Central memory CD4-positive, alpha-beta T cell (primary cell): ENCODE measurements around the gene SAMD10.
"Not testable (repeated sequence)": the region's sequence is repeated elsewhere in the genome, so short reads cannot be mapped to it uniquely, and the experiment has no call there.

Experiments used
- DNase-seq: peaks from one replicate; pipeline ENCODE4 v3.0.0; 2022

SAMD10 gene

DNA sequence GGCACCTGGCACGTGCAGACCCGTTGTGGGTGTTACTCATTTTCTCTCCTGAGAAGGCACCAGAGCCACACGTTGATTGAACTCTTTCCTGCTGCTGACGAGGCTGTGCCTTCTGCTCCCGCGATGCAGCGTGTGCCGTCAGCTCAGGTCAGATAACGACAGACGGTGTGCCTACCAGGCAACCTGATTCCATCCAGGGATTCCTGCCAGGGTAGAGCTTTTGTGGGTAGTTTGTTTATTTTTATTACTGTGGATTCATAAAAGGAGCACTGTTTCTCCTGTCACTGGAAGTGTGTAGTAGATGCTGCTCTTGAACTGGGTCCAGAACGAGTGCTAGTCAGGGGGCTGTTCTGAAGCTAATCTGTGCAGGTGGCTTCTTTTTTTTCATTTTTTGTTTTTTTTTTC is 22.2 kb upstream of the SAMD10 start:
- DNase-seq = no peak

DNA sequence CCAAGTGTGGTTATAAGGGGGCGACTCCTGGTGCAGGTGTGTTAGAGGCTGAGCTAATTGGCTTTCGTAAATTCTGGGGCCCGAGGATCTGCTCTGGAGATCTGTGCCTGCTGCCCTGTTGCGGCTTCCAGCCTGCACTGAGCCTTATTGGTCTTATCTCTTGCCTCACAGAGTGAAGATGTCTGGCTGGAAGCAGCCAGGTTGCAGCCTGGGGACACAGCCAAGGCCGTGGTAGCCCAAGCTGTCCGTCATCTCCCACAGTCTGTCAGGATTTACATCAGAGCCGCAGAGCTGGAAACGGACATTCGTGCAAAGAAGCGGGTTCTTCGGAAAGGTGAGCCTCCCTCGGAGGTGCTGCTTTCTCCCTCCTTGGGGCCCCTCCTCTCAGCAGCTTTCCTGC is 21.5 kb upstream of the SAMD10 start:
- DNase-seq = no peak

DNA sequence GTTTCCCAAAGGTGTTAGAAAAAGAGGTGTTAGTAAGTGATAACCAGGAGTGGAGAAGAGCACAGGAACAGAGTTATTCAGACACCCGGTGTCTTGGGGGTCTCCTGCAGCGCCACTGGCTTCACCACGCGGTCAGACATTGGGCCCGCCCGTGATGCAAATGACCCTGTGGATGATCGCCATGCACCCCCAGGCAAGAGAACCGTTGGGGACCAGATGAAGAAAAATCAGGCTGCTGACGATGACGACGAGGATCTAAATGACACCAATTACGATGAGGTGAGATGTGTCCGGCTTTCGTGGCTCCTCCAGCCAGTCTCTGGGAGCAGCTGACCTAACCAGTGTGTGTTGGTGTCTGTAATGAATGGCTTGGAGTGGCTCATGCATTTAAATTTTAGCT is 3.5 kb upstream of the SAMD10 start:
- no peak for DNase-seq

DNA sequence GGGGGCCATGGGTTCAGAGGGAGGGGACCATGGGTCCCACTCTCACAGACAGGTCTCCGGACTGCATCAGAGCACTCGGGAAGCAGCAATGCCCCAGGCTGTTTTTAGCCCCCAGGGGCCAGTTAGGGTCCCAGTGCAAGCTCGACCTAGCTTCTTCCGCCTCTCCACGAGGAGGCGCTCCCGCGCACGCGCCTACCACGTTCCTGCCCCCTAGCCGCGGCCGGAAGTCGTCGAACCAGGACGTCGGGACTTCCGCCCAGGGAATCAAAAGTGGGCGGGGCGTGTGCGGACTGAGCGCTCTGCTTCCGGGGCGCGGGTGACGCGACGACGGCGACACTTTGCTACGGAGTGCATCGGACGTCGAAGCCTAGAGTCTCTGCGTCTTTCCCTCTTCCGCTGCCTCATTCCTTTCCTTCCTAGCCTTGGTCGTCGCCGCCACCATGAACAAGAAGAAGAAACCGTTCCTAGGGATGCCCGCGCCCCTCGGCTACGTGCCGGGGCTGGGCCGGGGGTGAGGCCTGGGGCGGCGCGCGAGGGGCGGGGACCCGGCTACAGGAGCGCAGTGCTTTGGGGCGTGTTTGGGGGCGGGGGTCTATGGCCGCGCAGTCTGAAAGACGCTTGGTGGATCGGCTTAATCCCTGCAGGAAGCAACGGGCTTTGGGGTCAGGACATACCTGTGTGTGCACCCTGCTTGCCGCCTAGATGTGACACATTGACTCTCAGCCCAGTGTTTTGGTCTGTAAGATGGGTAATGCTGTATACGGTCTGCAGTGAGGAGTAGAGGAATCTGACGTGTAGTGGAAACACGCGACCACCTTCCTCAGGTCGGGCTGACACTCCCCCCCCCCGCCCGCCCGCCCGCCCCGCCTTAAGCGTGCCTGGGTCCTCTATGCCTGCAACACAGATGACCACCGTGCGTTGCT is 1.6 kb upstream of the SAMD10 start, which contains the start of gene PRPF6:
TSS of gene PRPF6 (plus strand) at position 327 of the 923 bp plus-strand sequence. CDS start at position 441, 114 bp downstream.
- DNase-seq = peak; percentile 93

DNA sequence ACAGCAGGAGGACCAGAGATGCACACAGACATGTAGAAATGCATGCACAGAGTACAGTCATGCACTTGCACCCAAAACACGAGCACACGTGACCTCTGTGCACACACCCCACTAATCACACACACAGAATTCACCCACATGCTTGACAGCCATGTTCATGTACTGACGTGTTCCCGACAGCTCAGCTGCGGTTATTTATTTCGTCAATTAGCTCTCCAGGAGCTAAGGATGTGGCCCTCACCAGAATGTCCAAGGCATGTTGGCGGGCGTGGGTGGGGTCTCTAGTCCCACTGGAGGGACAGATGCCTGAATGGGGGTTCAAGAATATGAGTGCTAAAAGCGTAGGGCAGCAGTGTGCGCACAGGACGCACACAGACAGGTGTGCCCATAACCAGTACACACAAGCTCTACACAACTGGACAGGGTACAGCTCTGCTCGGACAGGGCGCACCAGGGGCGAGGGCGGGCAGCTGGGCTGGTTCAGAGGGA is 919 bp upstream of the SAMD10 start:
- peak; percentile 47 for DNase-seq

DNA sequence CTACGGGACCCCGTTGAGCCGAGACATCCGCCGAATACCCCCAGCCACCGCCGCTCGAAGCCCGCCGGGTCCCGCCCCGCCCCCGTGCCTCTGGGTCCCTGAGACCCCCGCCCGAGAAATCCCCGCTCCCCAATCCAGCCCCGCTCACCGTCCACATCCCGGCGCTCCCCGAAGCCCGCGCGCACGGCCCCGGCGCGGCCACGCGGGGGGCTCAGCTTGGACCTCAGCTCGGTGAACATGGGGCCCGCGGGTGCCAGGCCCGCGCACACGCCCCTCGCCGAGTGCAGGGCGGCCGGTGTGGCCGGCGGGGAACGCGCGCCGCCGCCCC is 249 bp downstream of the SAMD10 start:
- no peak for DNase-seq

DNA sequence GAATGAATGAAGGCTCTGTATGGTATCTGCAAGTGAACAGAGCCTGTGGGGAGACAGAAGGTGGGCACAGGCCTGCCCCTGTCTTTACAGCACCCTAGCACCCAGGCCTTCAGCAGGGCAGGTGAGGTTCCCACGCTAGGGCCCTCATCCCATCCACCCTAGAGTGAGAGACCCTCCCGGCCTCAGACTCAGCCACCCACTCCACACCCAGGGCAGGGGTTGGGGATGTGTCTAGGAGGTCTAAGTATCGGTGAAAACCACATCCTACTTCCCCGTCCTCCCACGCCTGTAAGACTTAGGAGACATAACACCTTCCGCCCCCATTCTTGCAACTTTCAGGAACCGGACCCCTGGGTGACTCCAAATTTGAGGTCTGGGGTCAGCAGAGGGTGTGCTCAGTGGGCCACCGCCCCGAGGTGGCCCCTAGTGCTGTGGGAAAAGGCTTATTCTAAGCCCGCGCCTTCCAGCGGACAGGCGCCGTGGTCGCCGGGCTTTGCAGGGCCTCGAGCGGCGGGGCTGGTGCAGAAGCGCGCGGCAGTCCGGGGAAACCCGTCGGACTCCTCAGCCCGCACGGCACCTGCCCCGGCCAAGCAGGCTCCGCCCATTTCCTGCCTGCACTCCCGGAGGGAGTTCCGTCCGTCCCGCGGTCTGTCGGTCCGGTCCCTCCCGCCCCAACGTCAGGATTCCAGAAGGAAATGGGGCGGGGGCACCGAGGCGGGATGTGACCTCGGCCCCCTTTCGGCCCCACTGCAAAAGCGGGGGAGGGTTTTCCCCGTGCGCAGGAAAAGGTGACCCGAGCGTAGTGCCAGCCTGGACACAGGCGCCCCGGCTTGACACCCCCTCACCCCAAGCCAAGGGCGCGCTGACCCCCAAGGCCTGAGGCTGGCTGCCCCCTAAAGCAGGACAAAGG is 868 bp downstream of the SAMD10 start:
- peak; percentile 30 for DNase-seq

DNA sequence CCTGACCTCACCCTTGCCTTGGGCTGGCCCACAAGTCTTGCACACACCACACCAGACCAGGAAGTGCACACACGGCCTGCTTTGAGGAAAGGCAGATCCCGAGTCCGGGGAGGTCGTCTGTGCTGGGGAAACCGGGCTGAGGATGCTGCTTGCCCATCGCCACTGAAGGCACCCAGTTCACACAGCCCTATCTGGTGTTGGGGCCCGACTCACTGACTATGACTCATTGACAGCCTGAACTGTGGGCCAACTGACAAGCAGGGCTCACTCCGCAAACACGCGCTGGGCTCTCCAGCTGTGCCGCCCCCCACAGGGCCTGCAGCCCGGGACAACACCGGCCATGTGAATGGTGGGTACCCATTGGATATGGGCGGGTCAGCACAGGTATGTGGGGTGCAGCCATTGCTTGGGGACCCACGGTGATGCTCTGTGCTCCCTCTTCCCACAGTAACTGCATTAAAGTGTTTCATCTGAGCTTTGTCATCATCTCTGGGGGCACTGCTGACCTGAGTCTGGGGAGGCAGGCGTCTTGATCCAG is 1.6 kb downstream of the SAMD10 start:
- DNase-seq = no peak

DNA sequence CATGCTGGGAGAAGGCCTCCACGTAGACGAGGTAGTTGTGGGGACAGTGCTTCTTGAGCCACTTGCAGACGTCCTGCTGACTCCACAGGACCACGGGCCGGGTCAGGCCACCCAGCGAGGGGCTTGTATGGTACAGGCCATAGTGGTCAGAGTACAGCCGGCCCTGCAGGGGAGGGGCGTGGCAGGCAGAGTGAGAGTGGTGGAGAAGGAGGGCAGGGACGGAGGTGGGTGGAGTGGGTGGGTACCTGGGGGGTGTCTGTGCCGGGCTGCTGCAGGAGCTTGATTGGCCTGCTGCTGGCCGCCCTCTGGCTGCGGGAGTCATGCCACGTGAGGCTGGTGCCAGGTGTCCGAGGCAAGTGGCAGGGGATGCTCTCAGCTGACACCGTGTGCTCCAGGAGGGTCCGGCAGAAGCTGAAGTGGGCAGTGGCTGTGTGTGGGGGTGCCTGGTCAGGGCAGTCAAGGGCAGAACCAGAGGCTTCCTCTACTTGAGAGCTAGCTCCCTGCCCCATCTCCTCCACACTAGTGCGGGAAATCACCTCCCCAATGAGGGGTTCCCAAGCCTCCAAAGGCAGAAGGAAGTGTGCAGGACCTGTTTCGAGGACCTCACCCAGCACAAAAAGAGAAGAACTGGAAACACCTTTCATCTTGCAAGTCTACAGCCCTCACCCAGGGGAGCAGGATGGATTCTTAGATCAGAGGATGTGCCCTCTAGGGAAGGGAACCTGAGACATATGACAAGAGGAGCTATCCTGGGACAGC is 2.3 kb downstream of the SAMD10 start:
- no peak for DNase-seq

DNA sequence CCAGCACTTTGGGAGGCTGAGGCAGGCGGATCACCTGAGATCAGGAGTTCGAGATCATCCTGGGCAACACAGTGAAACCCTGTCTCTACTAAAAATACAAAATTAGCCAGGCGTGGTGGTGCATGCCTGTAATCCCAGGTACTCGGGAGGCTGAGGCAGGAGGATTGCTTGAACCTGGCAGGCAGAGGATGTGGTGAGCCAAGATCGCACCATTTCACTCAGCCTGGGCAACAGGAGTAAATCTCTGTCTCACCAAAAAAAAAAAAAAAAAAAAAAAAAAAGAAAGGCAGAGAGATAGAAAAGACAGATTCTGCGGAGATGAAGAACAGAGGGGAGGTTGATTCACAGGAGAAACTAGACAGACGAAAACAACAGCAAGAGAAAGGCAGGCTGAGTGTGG is 2.9 kb downstream of the SAMD10 start:
- DNase-seq = not testable (repeated sequence)

DNA sequence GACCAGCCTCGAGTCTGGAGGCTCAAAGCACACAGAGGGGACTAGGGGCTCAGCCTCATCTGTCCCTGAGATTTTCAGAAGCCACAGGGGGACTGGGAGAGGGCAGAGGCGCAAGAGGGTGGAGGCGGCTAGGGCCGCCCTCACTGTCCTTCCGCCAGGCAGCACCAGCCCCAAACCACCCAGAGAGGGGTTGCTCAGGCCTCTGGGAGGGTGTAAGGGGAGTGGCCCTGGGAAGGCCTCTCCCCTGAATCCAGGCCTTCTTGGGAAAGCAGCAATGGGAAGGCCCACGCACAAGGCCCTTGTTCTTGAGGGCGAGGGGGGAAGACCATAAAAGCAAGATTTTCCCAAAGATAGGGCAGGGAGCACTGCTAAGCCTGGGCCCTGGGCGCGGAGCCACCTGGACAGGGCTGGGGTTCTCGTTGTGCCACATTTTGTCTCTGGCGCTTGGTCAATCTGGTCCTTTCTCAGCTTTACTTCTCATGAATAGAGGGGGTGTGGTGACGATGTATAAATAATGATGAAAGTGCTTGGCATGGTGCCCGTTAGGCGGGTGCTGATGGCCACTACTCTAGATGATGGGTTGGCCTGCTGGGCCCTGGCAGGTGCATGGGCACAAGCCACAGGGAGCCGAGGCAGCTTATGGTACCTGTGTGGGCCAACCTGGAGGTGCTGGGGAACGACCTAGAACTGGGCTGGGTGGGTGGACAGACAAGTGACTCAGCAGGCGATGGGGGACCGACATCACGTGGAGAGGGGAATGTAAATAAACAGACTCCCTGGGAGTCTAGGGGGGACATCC is 4.8 kb downstream of the SAMD10 start:
- DNase-seq = no peak

DNA sequence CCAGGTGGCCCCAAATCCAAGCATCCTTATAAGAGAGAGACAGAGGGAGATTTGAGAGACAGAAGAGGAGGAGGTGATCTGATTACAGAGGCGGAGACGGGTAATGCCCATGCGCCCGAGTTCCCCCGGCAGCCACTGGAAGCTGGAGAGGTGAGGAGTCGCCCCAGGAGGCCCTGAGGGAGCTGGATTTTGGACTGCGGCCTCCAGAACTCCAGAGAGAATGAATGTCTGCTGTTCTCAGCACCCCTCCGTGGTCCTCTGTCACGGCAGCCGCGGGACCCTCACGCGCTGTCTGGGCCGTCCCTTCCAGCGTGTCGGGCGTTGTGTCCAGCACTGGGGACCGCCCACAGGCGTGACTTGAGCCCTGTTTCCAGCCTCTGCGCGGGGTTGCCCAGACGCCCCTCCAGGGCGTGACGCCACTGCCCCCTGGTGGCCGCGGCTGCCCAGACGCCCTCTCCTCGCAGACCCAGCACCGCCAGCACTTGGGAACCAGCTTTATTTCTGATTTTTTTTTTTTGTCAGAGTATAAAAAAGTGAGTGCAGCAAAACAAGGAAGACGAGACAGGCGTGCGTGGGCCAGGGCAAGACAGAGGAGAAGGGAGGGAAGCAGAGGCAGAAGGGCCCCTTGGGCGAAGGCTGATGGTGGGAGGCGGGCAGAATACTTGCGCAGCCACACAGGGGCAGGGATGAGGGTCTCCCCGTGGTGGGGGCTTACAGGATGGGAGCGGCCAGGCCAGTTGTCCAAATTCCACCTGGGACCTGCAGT is 5.6 kb downstream of the SAMD10 start:
- peak; percentile 62 for DNase-seq

DNA sequence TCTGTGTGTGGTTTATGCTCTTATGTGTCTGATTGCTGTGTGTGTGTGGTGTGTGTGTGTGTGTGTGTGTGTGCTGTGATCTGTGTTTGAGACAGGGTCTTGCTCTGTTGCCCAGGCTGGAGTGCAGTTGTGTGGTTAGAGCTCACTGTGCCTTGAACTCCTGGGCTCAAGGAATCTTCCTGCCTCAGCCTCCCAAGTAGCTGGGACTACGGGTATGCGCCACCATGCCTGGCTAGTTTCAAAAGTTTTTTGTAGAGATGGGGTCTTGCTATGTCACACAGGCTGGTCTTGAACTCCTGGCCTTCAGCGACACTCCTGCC is 6.3 kb downstream of the SAMD10 start:
- DNase-seq = no peak

DNA sequence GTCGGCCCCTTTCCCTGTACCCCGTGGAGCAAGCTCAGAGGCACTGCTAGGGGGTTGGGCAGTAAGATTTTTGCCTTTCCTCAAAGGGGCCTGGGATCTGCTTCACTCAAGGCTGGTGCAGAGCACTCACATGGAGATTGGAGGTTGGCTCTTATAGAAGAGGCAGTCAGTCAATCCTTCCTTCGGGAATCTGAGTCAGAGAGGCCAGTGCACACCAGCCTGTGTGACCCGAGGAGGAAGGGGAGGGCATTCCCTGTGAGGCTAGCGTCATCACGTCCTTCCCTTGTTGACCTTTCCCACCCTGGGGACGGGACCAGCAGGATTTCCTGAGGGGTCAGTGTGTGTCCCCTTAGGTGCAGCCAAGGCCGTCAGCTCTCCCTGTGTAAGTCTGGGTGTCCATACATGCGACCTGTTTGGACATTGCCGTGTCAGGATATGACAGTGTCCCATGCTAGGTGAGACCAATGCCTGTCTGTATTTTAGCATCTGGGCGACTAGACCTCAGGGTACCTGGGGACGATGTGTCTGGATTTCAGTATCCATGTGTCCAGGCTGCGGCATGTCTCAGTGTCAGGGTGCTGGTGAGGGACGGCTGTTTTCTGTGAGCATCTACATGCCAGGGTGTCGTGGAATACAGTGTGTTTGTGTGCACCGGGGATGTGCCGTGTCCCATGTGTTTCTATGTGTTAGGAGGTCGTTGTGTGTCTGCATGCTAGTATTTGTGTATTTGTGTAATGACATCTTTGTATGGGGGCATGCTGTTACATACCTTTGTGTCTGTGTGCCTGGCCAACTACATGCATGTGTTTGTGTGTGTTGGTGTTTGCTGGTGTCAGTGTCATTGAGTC is 6.9 kb downstream of the SAMD10 start:
- DNase-seq = no peak

DNA sequence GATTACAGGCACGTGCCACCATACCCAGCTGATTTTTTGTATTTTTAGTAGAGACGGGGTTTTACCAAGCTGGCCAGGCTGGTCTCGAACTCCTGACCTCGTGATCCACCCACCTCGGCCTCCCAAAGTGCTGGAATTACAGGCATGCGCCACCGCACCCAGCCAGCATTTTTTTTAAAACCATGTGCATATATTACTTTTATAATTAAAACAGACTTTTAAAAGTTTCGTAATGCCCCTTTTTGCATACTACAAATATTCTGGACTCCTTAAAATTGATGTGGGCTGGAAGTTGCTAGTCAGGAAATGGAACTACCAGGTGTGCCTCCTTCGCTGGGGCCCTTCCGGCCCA is 7.5 kb downstream of the SAMD10 start:
- DNase-seq = not testable (repeated sequence)

DNA sequence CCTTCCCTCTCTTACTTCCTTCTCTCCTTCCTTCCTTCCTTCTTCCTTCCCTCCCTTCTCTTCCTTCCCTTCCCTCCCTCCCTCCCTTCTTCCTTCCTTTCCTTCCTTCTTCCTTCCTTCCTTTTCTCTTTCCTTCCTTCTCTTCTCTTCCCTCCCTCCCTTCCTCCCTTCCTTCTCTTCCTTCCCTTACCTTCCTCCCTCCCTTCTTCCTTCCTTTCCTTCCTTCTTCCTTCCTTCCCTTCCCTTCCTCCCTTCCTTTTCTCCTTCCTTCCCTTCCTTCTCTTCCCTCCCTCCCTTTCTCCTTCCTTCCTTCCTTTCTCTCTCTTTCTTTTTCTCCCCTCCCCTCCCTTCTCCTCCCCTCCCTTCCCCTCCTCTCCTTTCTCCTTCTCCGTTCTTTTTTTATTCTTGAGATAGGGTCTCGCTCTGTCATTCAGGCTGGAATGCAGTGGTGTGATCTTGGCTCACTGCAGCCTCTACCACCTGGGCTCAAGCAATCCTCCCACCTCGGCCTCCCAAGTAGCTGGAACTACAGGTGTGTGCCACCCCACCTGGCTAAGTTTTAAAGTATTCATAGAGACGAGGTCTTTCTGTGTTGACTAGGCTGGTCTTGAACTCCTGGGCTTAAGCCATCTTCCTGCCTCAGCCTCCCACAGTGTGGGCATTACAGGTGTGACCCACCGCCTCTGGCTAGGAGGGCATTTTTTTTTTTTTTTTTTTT is 8.6 kb downstream of the SAMD10 start:
- no peak for DNase-seq

DNA sequence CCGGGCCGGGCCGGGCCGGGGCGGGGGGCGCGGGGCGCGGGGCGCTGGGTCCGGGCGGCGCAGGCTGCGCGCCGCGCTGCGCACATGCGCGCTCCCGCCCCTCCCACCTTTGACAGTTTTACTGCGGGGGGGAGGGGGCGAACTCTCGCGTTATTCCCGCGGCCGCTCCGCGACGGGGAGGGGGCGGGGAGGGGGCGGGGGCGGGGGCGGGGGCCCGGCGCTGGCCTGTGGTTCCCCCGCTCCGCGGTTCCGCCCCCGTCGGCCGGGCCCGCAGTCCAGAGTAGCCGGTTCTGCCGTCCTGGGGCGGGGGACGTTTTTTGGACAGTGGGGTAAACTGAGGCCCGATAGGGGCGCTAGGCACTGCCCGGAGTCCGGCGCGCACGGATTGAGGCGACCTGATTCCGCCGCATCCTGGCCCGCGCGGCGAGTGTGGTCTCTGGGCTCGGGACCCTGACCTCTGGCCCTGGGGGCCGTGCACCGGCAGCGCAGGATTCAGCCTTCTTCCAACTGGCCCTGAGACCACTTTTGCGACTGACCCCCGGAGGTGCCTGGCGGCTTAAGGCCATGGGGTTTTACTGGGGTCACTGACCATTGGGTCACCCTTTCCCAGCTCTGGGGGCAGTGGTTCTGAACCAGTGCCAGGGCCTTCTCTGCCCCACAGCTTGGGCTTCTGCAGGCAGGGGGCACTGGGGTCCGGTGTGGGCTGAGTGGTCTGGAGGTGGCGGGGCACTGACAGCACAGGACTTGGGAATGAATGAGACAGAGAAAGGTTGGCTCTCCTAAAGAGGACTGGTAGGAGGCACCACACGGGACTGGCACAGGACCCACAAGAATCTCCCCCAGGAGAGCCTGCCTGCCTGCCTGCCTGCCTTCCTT is 9.4 kb downstream of the SAMD10 start, which contains the start of gene ZNF512B:
TSS of gene ZNF512B (minus strand) at position 93 of the 876 bp plus-strand sequence. CDS start 1,980 bp downstream, outside the sequence.
- peak; percentile 47 for DNase-seq
